Smooth muscle cell of the brain vasculature (primary cell): ENCODE data around the gene FBXL16.

Experiments
- DNase-seq: peaks from one replicate; pipeline ENCODE4 v3.0.0-alpha.2; 2012; ENCODE audit warnings: low read depth, low spot score

Gene FBXL16

DNA sequence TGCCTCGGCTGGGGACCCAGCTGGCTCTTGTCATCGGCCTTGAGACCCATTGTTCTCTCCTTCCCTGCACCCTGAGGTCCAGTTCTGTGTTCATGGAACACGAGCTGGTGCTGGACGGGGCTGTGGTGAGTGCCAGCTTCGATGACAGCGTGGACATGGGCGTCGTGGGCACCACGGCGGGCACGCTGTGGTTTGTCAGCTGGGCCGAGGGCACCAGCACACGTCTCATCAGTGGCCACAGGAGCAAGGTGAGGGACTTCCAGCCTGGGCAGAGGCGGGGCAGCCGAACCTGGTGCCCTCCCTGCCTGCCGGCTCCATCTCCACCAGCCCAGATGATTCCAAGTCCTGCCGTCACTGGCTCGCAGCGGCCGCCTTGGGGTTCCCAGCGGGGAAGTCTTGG is 43.0 kb downstream of the FBXL16 start:
- DNase-seq: no peak

DNA sequence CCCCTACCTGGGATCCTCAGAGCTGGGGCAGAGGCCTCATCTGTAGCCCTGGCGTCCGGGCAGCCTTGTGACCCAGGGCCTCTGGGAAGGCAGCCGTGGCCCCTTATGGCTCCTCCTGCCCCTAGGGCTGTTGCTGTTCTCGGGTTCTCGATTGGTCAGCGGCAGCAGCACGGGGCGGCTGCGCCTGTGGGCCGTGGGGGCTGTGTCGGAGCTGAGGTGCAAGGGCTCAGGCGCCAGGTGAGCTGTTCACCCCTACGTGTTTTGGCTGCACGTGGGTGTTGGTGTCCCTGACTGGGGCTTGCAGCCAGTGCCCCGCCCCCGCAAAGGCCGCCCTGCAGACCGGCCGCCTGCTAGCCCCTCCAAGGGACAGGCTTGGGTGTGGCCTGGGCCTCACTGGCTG is 43.5 kb downstream of the FBXL16 start:
- DNase-seq: no peak

GRCh38 chr16:661184-661821 is 44.3 kb downstream of the FBXL16 start:
- no peak for DNase-seq

GRCh38 chr16:660459-661183 is 45.0 kb downstream of the FBXL16 start:
- no peak for DNase-seq

DNA sequence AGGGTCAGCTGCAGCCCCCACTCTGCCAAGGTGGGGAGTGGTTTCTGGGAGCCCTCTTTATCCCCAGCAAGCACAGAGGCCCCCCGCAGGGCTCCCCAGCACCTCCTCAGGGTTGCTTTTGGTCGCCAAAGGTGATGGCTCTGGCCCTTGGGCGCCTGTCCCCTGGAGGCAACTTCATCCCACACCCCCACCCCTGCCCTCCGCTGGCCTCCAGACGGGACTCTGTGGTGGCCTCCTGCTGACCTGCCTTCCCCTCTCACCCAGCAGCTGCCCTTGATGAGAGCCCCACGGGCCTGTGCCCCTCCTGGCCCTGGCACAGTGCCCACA is 45.5 kb downstream of the FBXL16 start:
- no peak for DNase-seq

DNA sequence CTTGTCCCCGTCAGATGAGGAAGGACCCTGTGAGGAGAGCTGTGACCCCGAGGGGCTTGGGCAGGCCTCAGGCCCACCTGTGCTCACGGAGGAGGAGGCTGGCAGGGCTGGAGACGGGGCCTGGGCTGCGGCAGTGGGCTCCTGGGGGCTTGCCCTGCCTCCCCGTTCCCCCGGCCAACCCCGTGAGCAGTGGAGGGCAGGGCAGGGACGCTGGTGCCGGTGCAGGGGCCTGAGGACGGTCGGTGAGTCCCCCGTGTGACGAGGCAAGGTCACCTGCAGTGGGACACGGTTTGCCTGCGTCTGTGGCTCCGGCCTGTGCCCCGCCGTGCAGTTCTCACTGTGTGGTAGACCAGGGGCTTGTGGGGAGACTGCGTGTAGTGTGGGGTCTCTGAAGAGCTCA is 46.0 kb downstream of the FBXL16 start:
- DNase-seq: no peak

DNA sequence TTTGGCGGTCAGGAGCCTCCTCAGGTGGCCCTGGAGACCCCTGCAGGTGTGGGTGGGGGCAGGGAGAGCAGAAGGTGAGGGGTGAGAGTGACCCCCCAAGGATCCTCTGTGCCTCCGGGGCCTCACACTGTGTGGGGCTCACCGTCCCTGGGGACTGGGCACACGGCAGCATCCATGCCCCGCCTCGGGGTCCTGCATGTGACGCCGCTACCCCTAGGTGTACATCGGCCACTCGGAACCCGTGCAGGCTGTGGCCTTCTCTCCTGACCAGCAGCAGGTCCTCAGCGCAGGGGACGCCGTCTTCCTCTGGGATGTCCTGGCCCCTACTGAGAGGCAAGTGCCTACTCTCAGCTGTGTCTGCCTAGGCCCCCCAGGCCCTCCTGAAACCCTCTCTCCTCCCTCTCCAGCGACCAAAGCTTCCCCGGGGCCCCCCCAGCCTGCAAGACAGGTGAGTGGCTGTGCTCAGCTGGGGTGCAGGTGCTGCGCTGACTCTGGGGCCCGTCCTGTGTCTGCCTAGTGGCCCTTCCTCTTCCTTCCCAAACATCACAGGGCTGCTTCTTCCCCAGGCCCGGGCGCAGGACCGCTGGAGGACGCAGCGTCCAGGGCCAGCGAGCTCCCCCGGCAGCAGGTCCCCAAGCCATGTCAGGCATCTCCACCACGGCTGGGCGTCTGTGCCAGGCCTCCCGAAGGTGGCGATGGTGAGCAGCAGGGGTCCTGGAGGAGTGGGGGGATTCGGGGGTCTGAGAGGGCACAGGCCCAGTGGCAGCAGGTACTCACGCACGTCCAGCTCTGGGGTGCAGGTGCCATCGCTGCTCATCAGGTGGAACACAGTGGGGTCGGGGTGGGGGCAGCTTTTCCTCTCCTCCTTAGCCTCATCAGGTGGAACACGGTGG is 46.7 kb downstream of the FBXL16 start:
- no peak for DNase-seq

- DNase-seq: no peak
These were observed 48.1 kb downstream of the FBXL16 start for GRCh38 chr16:657487-657886.

DNA sequence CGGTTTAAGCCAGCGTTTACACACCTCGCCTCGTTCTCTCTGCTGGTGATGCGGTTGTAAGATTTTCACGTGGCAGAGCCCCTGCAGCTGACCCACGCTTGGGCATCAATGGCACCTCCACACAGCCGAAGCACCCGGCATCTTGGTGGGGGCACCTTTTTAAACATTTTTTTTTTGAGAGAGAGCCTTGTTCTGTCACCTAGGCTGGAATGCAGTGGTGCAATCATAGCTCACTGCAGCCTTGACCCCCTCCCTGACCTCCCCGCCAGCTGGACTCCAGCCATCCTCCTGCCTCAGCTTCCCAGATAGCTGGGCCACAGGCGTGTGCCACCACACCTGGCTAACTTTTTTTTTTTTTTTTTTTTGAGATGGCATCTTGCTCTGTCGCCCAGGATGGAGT is 51.6 kb downstream of the FBXL16 start:
- no peak for DNase-seq

DNA sequence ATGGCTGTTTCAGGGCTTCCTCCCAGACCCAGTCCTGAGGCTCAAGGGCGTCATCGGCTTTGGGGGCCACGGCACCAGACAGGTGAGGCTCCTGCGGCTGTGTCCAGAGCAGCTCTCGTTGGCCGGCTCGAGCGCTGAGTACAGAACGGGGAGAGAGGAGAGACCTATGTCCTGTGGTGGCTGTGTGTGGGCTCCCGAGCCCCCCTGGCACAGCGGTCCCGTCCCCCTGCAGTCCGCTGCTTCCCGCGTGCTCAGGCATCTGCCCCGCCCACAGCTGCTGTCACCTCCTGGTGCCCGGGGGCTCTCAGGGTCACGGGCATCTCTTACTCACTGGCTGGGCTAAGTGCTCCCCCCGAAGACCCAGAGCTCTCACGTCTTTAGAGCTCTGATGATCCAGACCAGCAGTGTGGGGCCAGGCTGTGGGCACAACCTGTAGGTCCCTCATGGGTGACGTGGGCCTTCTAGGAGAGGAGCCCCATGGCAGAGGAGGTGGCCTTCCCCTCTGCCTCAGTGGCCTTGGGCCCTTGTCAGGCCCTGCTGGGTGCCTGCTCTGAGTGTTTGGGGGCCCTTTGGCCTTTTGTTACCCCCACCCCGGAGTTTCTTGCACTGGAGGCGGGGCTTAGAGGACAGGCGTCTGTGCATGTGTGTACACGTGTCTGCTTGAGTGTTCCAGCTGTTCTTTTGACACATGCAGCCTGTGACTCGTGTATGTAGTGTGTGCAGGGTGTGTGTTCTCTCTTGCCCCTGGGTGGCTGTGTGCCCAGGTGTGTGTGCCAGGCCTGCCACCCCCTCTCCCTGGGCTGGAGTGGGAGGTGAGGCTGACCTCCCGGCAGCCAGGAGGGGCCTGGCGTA is 52.9 kb downstream of the FBXL16 start:
- no peak for DNase-seq

DNA sequence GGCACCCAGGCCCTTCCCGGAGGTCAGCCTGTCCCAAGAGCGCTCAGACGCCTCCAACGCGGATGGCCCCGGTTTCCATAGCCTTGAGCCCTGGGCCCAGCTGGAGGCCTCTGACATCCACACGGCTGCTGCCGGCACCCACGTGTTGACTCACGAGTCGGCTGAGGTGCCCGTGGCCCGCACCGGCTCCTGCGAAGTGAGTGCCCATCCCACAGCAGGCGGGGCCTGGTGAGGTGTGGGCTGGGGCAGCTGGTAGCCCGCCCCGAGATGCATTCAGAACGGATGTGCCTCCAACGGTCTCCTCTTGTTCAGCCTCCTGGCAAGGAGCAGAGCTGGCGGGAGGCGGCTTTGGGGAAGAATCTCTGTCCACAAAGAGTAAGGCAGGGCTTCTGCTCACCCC is 53.8 kb downstream of the FBXL16 start:
- DNase-seq: no peak

DNA sequence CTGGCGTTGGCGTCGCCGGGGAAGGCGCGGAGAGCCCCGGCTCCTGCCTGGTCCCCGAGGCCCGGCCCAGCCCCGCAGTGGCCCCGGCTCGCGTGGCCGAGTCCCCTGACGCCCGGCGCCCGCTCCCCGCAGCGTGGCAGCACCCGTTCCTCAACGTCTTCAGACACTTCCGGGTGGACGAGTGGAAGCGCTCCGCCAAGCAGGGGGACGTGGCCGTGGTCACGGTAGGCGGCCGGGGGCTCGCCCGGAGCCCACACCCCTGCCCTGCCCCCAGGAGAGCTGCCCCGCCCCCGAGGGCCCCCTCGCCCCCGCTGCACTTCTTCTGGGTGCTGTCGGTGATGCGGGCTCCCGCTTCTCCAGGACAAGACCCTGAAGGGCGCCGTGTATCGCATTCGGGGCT is 56.0 kb downstream of the FBXL16 start:
- no peak for DNase-seq

DNA sequence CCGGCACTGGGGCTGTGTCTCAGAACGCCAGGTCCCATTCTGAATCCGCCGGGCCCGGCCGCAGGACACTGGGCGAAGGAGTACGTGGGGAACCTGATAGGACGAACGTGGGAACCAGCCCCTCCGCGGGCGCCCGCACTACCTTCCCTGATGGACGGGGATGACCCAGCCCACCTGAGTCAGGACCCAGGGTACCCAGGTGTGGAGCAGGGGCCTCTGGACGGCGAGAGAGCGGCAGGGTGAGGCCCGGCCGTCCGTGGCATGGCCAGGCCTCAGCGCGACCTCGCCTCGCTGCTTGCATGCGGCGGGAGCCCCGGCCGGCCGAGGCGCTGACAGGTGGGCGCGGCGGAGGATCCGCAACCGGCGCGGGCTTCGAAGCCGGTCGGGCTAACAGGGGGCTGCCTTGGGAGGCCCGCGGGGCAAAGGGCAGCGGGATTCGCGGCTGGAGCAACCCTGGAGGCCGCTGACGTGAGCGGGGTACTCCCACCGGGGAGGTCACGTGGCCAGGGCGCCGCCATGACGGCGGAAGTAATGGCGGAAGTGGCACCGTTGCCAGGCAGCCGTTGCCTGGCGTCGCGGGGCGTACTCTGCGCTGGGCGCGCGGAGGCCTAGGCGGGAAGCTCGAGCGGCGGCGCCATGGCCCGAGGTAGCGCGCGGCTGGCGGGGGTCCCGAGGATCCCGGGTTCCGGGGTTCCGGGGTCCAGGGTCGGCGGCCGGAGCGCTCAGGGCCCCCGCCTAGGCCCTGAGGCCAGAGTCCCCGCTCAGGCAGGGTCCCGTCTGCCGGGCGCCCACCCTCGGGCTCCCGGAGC is 56.6 kb downstream of the FBXL16 start, which contains the start of gene WDR90:
TSS of gene WDR90 (plus strand) at position 585 of the 809 bp plus-strand sequence. CDS start at position 637, 52 bp downstream.
- peak; percentile 50 for DNase-seq

DNA sequence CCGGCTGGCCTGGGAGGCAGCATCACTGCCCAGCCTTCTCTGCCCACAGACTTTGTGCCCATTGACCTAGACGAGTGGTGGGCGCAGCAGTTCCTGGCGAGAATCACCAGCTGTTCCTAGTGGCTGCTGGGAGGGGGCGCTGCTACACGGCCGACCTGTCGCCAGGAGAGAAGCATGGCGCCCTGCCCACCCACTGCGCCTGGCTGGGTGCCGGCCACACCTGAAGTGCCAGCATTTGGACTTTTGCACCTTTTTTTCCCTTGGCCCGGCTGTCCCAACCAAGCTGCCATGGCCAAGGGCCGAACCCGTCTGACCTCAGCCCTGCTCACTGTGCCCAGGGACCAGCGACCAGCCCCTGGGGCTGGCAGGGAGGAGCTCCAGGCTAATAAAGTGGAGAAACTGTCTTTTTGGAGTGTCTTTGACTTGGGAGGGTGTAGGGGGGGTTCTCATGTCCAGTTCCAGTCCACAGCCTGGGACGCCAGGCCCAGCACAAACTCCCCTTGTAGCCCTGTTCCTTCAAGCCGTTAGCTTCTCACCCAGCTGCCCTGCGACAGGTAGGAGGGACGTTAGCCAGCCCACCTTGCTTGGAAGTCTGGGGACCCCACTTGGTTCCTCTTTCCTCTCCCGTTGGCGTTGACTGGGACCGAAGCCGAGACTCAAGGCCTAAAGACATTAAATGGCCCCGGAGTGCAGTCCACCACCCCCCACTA is 57.4 kb downstream of the FBXL16 start:
- DNase-seq: no peak

- DNase-seq: no peak
These were observed 58.3 kb downstream of the FBXL16 start for GRCh38 chr16:647173-647902.

DNA sequence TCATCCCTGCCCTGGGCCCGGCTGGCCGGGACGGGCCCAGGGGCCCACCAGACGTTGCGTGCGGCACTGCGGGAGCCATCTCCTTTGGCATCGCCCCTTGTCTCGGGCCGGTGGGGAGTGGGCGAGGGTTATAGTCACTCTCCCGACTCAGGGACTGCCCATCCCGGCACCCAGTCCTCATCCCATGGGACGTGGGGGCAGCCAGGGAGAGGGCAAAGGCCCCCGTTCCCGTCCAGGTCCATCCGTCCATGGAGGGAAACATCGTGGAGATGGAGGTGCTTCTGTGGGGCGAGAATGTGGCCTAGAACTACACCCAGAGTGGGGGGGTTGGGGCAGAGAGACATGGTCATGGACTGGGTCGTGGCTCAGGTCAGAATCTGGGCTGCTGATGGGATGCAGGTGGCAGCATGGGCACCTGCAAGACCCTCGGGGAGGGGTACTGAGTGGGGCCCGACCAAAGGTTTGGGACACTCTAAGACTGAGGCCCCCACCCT is 58.9 kb downstream of the FBXL16 start:
- DNase-seq: no peak

GRCh38 chr16:645852-646678 is 59.5 kb downstream of the FBXL16 start:
- DNase-seq: no peak

GRCh38 chr16:644556-644955 is 61.0 kb downstream of the FBXL16 start:
- no peak for DNase-seq

DNA sequence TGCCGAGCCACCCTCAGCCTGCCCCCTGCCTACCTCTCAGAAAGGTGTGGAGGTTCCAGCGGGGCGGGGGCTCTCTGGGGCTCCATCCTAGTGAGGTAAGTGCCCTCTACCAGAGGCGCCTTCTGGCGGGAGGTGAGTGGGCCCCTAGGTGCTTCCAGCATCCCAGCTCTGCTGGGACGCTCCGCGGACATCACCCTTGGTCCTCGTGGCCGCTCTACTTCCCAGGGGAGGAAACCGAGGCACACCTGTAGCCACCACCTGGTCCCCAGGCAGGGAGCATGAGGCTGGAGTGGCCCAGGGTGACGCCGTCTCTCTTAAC is 62.6 kb downstream of the FBXL16 start:
- no peak for DNase-seq
